GM20431 (cell line): ENCODE data around the gene MYH6.

Source experiments
- in situ Hi-C: fragments of 300-500 bp; cut with MseI, MboI; formaldehyde crosslinking; loops from one replicate; pipeline ENCODE4 v1.15.0; 2020; ENCODE audit warnings: low sequenced_read_pairs; ENCODE audit not compliant: unreplicated experiment

Gene MYH6

GRCh38 chr14:23362200-23362599, 45.9 kb downstream of the MYH6 start:
- in situ Hi-C loops, result no loop called here

DNA sequence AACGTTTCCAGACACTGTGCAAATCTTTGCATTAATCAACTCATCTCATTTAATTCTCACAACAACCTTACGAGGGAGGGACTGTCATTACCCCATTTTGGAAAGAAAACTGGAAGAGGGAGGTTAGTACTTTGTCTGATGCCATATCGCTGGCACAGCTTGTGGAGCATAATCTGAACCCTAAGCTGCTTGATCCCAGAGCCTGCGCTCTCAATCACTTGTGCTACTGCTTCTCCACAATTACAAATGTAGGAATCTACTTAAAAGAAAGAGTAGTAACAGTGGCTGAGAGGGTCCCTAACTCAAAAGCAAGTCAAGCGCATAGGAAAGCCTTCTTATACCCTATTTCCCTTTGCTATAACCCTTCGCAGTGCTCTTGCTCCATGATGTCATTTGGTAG, 46.3 kb downstream of the MYH6 start:
- in situ Hi-C loops, result no loop called here

- in situ Hi-C loops, result no loop called here
These were observed 46.8 kb downstream of the MYH6 start for GRCh38 chr14:23361320-23361719.

DNA sequence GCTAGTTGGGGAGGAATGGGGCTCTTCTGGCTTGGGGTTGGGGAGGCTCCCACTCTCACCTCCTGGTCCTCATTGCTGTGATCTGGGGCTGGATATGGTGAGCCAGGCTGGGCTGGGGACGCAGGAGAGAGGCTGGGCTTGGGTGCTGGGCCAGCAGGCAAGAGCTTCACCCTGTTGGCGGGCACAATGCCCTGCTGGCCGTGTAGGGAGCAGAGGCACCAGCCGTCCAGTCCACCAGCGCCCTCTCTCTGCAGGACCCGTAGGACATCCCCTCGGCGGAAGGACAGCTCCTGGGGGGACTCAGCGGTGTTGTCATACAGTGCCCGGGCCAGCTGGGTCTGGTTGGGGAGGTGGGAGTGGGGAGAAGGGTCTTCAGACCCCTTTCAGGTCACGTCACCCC, 47.6 kb downstream of the MYH6 start:
- in situ Hi-C loops, result no loop called here

DNA sequence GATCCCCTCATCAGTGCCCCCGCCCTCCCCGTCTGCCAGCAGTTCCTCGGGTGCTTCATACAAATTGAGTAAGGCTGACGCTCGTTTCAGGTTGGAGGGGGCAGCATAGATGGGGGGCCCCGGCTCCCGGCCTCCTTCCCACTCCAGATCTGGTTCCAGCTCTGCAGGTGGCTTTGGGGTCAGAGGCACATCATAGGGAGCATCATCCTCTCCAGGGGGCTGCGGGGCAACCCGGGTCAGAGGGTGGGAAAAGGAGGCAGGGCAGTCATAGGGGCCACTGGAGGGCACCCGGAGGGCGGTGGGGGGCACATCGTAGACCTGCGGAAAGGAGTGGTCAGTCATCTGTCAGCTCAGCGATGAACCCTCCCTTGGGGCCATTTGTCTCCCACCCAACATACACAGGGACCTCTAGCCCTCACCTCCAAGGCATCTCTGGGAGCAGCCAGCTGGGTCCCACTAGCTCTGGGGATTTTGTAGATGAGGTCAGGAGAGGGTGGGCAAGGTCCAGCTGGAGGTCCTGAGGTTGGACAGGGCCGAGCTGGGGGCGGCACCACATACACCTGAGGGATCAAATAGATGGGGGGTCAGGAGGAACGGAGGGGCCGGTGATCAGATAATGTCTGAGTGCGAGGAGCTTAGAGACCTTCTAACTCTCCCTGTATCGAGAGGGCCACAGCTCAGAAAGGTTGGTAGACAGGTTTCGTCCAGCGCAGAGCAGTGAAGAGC, 48.2 kb downstream of the MYH6 start:
- in situ Hi-C loops, result no loop called here

DNA sequence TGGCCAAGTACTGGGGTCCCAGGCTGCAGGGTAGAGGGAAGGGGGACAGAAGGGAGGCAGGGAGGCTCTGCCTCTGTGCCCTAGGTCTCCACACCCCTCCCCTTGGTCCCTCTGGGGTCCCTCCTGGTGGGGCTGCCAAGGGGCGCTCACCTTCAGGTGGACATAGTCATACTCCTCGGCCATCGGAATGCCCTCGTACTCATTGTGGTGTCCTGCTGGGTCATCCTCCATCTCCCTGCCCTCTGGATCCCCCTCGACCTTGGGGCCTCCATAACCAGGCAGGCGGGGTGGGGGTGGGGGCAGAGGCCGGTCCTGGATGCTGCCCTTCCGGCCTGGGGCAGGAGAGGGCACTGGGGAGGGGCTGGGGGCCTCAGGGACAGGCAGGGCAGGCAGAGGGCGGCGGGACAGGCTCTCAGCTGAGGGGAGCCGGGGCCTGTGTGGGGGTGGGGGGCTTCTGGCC, 48.9 kb downstream of the MYH6 start:
- in situ Hi-C loops, result no loop called here

- in situ Hi-C loops, result no loop called here
These were observed 49.4 kb downstream of the MYH6 start for GRCh38 chr14:23358553-23359166.

- in situ Hi-C loops, result no loop called here
These were observed 50.0 kb downstream of the MYH6 start for GRCh38 chr14:23358042-23358441.

- in situ Hi-C loops, result no loop called here
These were observed 50.8 kb downstream of the MYH6 start for GRCh38 chr14:23357261-23357660.

GRCh38 chr14:23356662-23357061, 51.4 kb downstream of the MYH6 start:
- in situ Hi-C loops, result no loop called here

GRCh38 chr14:23355871-23356435, 52.1 kb downstream of the MYH6 start:
- in situ Hi-C loops, result no loop called here

DNA sequence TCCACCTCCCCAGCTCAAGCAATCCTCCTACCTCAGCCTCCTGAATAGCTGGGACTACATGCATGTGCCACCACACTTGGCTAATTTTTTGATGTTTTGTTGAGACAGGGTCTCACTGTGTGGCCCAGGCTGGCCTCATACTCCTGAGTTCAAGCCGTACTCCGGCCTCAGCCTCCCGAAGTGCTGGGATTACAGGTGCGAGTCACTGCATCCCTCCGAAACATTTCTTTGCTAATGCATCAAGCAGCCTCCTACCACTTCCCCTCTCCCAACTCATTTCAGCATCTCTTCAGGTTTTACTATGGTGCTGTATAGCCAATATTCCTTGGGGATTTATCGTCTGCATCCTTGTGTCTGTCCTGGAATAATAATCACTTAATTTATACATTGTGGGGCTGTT, 53.1 kb downstream of the MYH6 start:
- in situ Hi-C loops, result no loop called here

- in situ Hi-C loops, result no loop called here
These were observed 54.7 kb downstream of the MYH6 start for GRCh38 chr14:23353433-23353780.

DNA sequence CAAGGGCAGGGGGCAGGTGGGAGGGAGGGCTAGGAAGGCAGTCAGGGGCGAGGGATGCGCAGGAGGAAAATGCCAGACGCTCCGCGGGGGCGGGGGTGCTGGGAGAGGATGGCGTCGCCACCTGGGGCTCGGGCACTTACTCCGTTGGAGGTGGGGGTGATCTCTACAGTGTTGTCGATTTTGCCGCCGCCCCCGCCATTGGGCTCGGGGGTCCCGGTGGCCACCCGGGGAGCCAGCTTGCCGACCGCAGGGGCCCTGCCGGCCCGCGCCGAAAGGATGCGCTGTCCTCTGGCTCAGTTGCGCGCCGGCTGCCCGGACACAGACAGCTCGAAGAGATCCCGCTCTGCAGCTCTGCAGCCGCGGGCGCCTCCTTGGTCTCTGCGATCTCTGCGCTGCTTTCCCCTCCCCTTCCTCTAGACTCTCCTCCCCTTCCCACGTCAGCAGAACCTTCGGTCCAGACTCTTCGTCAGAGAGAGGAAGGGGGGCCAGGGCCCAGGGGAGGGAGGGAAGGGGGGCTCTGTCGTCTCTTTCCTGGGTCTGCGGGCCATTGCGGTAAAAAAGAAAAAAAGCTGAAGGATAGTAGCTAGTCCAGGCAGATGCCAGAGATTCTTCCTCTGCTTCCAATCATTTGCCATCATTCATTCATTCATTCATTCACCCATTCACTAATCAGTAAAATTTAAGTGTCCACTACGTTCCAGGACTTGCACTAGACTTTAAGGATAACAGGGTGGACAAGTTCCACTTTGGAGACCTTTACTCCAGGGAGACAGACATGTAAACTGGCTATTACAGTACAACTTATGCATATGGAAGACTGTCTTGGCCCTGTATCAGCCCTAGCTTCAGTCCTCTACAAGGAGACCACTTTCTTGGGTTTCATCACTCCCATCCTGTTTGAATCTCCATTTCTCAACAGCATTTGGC, 55.3 kb downstream of the MYH6 start, which contains the start of gene SLC22A17:
SLC22A17 (minus strand) TSS at position 382 of the 927 bp plus-strand sequence.
- in situ Hi-C loops, result no loop called here

DNA sequence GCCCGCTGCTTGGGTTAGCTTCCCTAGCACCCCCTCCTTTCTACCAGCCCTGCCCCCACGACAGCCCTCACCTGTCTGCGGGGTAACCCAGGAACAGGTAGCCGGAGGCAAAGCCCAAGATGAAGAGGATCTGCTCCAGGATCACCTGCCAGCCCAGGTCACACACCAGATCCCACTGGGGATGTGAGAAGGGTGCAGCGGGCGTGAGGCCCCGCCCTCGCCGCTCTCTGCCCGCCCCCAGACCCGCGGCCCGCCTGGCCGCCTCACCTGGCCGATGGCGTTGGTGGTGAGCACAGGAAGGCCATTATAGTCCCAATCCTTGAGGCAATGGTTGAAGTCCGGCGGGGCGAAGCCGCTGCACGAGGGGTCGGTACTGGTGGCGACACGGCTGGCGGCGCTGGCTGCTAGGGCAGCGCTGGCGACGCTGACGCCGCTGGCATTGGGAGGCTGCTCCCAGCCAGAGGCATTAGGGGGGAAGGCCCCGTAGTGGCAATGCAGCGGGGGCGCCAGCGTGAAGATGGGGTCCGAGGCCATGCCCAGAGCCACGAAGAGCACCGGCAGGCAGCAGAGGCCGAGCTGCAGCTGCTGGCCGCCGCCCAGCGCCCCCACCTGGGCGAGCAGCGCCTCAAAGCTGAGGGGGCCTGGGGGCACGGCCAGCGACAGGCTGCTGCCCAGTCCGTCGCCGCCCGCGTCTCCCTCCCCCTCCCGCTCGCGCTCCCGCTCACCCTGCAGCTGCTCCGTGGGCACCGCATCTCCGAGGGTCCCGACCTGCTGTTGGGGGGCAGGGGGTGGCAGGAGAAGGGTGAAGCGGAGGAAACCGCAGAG, 56.2 kb downstream of the MYH6 start:
- in situ Hi-C loops, result no loop called here

DNA sequence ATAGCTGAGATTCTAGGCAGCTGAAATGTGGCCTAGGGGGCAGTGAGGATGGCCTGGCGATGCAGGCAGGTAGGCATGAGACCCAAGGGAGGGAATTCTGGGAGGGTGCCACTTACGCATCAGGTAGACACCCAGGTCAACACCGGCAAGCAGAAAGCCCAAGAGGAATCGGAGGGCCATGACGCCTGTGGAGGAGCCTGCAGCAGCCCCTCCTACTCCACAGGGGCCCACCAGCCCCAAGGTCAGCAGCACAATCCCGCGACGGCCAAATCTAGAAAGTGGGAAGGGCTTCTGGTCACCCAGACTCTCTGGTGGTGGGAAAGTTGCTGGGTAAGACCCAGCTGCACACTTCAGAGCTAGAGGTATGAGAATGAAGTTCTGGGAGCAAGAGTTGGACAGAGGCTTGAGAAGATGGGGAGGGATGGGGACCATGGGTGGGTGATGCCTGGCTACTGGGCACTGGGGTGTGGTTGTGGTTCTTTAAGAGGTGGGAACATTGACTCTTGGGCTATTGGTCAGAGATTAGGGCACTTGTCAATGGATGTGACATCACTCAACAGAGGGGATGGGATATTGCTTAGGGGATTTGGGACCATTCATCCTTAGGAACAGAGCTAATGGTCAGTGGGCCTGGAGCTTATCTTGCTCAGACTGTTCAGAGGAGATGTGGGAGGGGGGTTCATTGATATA, 58.8 kb downstream of the MYH6 start:
- in situ Hi-C loops, result no loop called here

DNA sequence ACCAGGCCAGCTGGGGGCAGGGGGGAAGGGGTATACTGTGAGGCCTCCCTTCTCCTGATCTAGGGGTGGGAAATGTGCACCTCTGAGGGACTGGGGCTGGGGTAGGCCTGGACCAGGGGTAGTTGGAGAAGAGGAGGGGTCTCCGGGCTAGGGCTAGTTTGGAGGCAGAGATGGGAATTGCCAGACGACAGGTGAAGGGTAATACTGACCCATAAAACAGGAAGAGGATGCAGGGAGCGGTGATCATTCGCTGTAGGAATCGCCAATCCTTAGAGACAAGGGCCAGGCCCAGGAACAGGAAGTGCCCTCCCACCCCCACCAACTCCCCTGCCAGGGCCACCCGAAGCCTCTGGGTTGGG, 59.8 kb downstream of the MYH6 start:
- in situ Hi-C loops, result no loop called here

DNA sequence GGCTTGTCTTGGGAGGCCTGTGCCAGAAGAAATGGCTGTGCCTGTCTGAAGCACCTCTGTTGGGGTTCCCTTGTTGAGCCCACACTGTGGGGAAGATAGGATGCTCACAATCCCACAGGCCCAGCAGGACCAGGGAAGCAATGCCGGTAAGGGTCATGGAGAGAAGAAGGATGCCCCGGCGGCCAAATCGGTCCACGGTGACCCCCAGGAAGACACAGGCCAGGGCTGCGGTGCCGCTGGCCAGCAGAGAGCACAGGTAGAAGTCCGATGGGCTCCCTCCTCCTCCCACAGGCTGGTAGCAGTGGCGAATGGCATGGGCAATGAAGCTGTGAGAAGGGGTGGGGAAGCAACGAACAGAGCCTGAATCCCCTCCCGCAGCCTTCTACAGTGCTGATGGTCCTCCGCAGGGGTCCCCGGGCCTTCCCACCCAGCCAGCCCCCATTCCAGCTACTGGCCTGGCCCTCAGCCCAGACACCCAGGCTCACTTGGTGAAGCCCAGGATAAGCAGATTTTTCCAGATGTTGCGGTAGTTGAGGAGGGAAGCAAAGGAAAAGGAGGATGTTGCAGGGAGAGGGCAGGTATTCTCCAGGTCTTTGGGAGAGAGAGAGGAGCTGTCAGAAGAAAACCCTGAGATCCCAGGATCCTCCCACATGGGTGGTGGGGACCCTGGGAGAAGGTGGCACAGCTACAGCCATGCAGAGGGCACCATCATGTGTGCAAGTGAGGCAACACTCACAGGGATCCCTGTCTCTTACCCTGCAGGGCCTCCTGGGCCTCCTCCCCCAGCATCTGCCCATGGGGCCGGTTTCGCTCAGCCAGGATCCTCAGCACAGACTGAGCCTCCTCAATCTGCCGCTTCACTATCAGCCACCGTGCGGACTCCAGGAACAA, 60.4 kb downstream of the MYH6 start:
- in situ Hi-C loops, result no loop called here
